ENCODE measurements around the gene PIH1D1.
A peak's percentile ranks its signal among the peaks of the same experiment; 100 is the strongest.
"Not testable (repeated sequence)": the region's sequence is repeated elsewhere in the genome, so short reads cannot be mapped to it uniquely, and the experiment has no call there.

Gene PIH1D1

DNA sequence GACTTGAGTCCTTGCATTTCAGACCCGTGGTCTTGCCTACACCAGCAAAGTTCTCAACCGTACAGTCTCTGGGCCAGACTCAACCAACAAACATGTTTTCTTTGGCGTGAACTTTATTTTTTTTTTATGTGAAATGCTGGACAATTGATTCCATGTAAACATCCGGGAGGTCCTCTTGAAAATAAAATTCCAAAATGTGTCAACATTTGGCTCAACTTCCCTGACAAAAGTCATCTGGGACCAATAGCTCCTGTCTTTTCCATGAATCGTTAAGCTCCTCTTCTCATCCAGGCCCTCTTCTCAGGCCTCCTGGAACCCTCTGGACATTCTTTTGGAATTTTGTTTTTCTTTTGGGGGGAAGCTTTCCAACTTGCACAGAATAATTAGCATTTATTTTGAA lies 4.2 kb upstream of the PIH1D1 start:
- no peak for DNase-seq (ENCODE audit: low read depth)

GRCh38 chr19:49453757-49454240 lies 2.2 kb upstream of the PIH1D1 start:
- no peak for DNase-seq (ENCODE audit: low read depth)

GRCh38 chr19:49453013-49453756 lies 1.6 kb upstream of the PIH1D1 start, which contains the start of gene ALDH16A1:
Gene ALDH16A1, plus strand, starts transcription at chr19:49453225. Its CDS starts 107 bp downstream, at chr19:49453332.
- peak; percentile 98 for DNase-seq (ENCODE audit: low read depth)

DNA sequence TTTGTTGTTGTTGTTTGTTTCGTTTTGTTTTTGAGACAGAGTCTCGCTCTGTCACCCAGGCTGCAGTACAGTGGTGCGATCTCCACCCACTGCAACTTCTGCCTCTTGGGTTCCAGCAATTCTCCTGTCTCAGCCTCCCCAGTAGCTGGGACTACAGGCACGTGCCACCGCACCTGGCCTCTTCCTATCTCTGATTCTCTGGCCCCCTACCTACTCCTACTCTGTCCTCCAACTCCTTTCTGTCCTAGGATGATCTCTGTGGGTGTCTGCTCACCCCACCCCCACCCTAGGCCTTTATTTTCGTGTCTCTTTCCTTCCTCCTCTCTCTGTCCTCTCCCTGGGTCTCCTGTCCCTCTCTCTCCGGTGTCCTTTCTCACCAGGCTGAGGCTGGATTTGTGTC lies 1.2 kb downstream of the PIH1D1 start:
- DNase-seq (ENCODE audit: low read depth) = no peak

- DNase-seq (ENCODE audit: low read depth) = no peak
These were observed 3.2 kb downstream of the PIH1D1 start for GRCh38 chr19:49448432-49448786.

- DNase-seq (ENCODE audit: low read depth) = no peak
These were observed 3.9 kb downstream of the PIH1D1 start for GRCh38 chr19:49447485-49448431.

DNA sequence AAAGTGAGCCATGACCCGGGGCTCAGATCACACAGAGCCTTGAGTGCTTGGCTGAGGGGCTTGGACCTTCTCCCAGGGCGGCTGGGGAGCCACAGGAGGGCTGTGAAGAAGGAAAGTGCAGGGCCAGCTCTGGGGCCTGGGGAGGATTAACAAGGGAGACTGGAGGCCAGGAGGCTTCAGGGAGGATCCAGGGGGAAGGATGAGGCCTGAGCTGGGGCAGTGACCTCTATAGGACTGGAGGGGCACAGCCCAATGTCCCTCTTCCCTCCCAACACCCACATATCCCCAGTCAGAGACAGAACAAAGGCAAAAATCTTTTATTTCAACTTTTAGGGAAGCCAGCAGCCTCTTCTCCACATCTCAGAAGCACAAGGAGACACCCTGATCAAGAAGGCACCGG lies 5.6 kb downstream of the PIH1D1 start:
- DNase-seq (ENCODE audit: low read depth) = no peak

DNA sequence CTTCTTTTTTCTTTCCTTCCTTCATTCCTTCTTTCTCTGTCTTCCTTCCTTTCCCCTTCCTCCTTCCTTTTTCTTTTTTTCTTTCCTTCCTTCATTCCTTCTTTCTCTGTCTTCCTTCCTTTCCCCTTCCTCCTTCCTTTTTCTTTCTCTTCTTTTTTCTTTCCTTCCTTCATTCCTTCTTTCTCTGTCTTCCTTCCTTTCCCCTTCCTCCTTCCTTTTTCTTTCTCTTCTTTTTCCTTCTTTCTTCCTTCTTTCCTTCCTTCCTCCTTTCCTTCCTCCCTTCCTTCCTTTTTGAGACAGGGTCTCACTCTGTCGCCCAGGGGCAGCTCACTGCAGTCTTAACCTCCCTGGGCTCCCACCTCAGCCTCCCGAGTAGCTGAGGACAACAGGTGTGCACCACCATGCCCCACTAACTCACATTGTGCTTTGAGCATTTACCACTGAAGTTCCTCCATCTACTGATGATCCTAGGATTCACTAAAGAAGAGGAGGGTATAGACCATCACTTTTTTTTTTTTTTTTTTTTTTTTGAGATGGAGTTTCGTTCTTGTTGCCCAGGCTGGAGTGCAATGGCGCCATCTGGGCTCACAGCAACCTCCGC lies 7.4 kb downstream of the PIH1D1 start:
- not testable (repeated sequence) for DNase-seq (ENCODE audit: low read depth)

DNA sequence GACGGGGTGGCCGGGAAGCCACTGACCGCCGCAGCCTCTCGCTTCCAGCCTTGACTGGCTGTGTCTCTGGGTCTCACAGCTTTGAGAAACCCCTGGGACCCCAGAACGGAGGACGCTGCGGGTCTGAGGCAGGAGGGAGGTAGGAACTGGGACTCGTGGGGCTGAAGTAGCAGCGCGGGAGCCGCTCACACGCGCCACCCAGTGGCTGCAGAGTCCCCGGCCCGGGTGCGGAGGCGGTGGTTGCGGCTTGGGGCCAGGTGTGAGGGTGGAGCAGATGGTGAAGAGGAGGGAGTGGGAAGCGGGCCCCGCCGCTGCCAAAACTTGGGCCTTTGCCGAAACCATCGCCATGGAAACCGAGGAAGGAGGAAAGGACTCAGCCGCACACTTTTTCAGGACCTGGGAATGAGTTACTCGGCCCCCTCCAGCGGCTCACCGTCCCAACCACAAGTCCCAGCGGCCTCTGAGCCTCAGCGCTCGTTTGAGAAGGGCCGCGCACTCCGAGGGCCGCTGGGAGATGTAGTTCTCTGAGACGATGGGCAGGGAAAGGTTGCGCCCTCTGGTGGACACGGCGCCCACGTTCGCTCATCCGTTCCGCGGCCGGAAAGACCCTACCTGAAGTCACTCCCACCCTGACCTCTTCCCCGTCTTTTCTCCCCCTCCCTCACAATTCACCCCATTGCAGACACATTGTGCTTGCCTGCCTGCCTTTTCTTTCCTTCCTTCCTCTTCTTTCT lies 8.1 kb downstream of the PIH1D1 start:
- DNase-seq (ENCODE audit: low read depth) = peak; percentile 93

DNA sequence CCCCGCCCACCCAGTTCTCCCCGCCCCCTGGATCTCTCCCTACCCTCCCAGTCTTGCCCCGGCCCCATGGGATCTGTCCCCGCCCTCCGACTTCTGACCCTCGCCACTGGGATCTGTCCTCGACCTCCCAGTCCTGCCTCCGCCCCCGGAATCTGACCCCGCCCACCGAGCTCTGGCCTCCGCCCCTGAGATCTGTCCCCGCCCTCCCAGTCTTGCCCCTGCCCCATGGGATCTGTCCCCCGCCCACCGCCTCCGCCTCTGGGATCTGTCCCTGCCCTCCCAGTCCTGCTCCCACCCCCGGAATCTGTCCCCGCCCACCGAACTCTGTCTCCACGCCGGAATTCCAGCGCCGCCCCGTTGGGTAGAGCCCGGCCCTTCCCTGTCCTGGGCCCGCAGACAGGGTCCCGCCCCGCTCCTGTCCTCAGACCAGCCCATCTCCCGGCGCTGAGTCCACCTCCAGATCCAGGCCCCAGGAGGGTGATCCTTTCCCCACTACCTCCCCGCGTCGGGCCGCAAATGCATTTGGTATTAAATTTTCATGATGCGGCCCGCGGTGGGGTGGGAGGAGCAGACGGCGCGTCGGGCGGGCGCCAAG lies 8.7 kb downstream of the PIH1D1 start:
- DNase-seq (ENCODE audit: low read depth) = peak; percentile 79

- DNase-seq (ENCODE audit: low read depth) = no peak
These were observed 9.3 kb downstream of the PIH1D1 start for GRCh38 chr19:49442354-49442753.

- no peak for DNase-seq (ENCODE audit: low read depth)
These were observed 9.7 kb downstream of the PIH1D1 start for GRCh38 chr19:49441960-49442350.

- no peak for DNase-seq (ENCODE audit: low read depth)
These were observed 10.2 kb downstream of the PIH1D1 start, which contains the start of gene SLC17A7 for GRCh38 chr19:49441210-49441959. Gene SLC17A7, minus strand, starts transcription at chr19:49441527. Its CDS starts 148 bp downstream, at chr19:49441379.

- DNase-seq (ENCODE audit: low read depth) = no peak
These were observed 11.0 kb downstream of the PIH1D1 start for GRCh38 chr19:49440439-49441209.

DNA sequence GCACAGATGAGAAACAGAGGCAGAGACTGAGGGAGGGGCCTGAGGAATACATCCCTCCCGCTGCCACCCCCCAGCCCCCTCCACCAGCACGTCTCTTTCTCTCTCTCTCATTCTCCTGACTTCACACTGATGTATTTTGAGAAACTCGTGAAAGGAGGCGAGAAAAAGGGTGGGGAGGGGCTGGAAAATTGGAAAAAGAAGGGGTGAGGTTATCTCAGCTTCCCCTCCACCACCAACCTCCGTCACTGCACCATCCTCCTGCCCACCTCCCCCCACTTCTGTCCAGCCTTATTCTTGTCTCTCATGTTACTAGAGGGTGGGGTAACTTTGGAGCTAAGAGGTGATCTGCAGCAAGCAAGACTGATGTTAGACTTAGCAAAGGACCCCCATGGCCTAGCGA lies 11.8 kb downstream of the PIH1D1 start:
- DNase-seq (ENCODE audit: low read depth) = no peak

DNA sequence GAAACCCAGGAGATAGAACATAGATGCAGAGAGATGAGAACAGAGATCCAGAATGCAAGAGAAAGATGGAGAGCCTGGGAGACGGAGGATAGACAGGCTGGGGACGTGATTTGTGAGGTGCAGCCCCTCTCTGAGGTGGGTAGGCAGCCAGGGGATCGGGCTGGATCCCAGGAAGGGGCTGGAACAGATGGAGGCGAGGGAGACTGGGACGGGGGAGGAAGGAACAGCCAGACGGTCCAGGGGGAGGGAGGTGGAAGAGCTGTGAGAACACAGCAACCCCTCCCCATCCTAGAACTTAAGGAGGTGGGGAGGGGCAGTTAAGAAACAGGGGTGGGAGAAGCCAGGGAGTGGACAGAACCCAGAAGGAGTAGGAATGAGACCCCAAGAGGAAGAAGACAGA lies 13.4 kb downstream of the PIH1D1 start:
- no peak for DNase-seq (ENCODE audit: low read depth)

DNA sequence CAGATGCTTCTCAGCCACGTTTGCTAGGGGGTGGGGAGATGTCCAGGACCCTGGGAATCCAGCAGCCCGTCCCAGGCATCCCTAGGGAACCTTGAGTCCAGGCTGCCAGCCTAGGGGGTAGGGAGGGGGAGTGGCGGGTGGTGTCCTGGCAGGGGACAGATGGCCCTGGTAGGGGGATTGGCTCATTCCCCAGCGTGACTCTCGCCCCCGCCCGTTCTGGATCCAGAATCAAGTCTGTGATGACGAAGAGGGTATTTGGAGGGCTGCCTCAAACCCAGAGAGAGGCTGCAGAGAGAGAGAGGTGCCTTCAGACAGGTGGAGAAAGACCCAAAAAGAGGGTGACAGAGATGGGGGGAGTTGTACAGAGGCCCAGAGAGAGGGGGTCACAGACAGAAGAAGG lies 14.4 kb downstream of the PIH1D1 start:
- DNase-seq (ENCODE audit: low read depth) = no peak

- no peak for DNase-seq (ENCODE audit: low read depth)
These were observed 15.1 kb downstream of the PIH1D1 start for GRCh38 chr19:49436381-49437017.

- no peak for DNase-seq (ENCODE audit: low read depth)
These were observed 15.9 kb downstream of the PIH1D1 start for GRCh38 chr19:49435670-49436069.
